ENCODE measurements around the gene SMIM45.

Gene SMIM45

DNA sequence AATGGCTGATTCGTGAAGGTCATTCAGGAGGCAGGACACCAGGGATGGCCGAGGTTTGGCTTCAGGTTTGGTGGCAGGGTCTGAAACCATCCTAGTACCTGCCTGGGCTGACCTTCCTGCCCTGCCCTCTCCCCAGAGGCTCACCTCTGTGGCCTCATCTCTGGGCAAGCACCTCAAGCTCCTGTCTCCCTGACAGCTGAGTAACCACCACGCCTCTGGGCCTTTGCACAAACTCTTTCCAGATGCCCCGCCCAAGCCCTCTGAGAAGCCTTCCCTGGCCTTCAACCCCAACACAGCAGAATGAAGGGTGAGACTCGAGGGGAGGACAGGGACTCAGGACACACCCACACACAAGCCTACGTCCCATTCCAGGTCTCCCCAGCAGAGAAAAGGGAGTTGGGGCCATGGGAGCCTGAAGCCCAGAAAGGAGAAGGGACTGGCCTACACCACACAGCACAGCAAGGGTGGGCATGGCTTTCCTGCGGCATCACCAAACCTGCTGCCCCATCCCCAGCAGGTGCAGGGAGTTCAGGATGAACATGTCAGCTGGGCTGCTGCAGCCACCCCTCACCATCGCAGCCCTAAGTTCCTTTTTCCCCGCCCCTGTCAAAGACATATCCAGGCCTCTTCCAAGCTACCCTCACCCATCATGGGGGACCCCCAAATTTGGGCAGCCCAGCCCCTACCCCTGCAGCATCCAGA, 39.5 kb upstream of the SMIM45 start:
- TF ChIP-seq, protein P1, sequence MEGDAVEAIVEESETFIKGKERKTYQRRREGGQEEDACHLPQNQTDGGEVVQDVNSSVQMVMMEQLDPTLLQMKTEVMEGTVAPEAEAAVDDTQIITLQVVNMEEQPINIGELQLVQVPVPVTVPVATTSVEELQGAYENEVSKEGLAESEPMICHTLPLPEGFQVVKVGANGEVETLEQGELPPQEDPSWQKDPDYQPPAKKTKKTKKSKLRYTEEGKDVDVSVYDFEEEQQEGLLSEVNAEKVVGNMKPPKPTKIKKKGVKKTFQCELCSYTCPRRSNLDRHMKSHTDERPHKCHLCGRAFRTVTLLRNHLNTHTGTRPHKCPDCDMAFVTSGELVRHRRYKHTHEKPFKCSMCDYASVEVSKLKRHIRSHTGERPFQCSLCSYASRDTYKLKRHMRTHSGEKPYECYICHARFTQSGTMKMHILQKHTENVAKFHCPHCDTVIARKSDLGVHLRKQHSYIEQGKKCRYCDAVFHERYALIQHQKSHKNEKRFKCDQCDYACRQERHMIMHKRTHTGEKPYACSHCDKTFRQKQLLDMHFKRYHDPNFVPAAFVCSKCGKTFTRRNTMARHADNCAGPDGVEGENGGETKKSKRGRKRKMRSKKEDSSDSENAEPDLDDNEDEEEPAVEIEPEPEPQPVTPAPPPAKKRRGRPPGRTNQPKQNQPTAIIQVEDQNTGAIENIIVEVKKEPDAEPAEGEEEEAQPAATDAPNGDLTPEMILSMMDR (conservative IDR thresholded peaks at IDR 0.05; ENCODE audit: control insufficient read depth, insufficient read depth, low read depth, low read length): no peak
- no peak for DNase-seq (ENCODE audit: low read depth)
- H3K4me3 ChIP-seq (ENCODE audit: control insufficient read depth, low read depth, low read length): no peak overlapping the region

- DNase-seq (ENCODE audit: low read depth): no peak
- no peak overlapping the region for H3K4me3 ChIP-seq (ENCODE audit: control insufficient read depth, low read depth, low read length)
- TF ChIP-seq, protein P1 (conservative IDR thresholded peaks at IDR 0.05; ENCODE audit: control insufficient read depth, insufficient read depth, low read depth, low read length): no peak
These were observed 38.8 kb upstream of the SMIM45 start for GRCh38 chr22:41913040-41913719.

DNA sequence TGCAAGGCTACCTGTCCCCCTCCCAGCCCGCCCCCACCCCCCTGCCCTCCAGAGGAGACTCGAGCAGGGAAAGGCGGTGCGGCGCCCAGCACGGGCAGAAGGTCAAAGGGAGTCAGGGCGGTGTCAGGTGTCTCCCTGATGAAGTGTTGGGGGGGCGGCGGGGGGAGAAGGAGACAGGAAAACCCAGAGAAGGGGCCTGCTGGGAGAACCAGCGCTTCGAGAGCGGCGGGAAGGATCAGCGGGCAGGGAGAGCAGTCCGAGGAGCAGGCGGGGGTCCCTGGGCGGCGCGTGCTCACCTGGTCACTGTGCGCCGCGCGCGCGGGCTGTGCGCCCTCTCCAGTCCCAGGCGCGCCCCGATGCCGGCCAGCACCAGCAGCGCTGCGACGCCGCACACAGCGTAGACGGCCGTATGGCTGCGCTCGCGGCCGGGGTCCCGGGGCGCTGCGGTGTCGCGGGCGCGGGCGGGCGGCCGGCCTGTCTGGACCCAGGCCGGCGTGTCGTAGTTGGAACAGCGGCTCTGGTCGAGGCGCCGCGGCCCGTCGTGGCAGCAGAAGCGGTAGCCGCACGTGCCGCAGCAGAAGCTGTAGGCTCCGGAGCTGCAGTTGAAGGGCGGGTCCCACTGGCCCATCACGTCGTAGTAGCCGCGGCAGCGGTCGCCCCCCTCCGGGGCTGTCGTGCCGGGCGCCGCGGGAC, 38.0 kb upstream of the SMIM45 start:
- TF ChIP-seq, protein P1 (conservative IDR thresholded peaks at IDR 0.05; ENCODE audit: control insufficient read depth, insufficient read depth, low read depth, low read length): no peak
- H3K4me3 ChIP-seq (ENCODE audit: control insufficient read depth, low read depth, low read length): no peak overlapping the region
- no peak for DNase-seq (ENCODE audit: low read depth)

DNA sequence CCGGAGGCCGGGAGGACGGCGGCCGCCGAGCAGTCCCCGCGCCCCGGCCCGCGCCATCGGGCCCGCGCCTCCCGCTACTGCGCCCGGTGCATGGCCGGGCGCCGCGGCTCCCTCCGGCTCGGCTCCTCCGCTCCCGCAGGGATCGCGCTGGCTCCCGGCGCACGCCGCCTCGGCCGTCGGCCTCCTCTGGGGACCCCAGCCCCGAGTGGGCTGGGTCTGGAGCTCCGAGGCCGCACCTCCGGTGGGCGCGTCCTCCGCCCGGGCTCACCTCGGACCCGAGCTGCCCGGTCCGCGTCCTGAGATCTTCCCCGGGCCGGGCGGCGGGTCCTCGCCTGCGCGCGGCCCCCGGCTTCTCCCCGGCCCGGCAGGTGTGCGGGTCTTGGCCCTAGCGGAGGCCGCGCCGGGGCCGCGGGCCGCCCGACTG, 37.3 kb upstream of the SMIM45 start:
- no peak overlapping the region for H3K4me3 ChIP-seq (ENCODE audit: control insufficient read depth, low read depth, low read length)
- TF ChIP-seq, protein P1 (conservative IDR thresholded peaks at IDR 0.05; ENCODE audit: control insufficient read depth, insufficient read depth, low read depth, low read length): no peak

GRCh38 chr22:41915035-41915785, 36.7 kb upstream of the SMIM45 start, which contains the start of gene SHISA8:
SHISA8 (minus strand) TSS chr22:41915074; CDS start chr22:41914667, 407 bp downstream.
- TF ChIP-seq, protein P1 (conservative IDR thresholded peaks at IDR 0.05; ENCODE audit: control insufficient read depth, insufficient read depth, low read depth, low read length): no peak
- H3K4me3 ChIP-seq (ENCODE audit: control insufficient read depth, low read depth, low read length): no peak within 1 kb of the TSS
- DNase-seq (ENCODE audit: low read depth): no peak

More for the DNA sequence above, 37.3 kb upstream of the SMIM45 start:
- no peak for DNase-seq (ENCODE audit: low read depth)
